Muscle layer of colon (tissue), 2 donors: ENCODE measurements around the gene MAP2K6.
"Not testable (repeated sequence)": the region's sequence is repeated elsewhere in the genome, so short reads cannot be mapped to it uniquely, and the experiment has no call there.

Experiments used
- H3K27ac ChIP-seq: one replicate; pipeline ENCODE4 v1.7.0; 2013; ENCODE audit warnings: low read depth, mild to moderate bottlenecking, low read length, moderate library complexity
- H3K27me3 ChIP-seq, 2 donors: one replicate each; pipeline ENCODE4 v1.7.0; 2013; ENCODE audit warnings: low read length in 2 of 2, mild to moderate bottlenecking in 2 of 2; ENCODE audit not compliant: insufficient read depth in 2 of 2, control insufficient read depth in 1 of 2
- H3K36me3 ChIP-seq: one replicate; pipeline ENCODE4 v1.7.0; 2013; ENCODE audit warnings: mild to moderate bottlenecking, low read length; ENCODE audit not compliant: insufficient read depth
- H3K4me1 ChIP-seq: one replicate; pipeline ENCODE4 v1.7.0; 2013; ENCODE audit warnings: mild to moderate bottlenecking, low read length; ENCODE audit not compliant: insufficient read depth
- H3K4me3 ChIP-seq, 2 donors: one replicate each; pipeline ENCODE4 v1.7.0; 2013; ENCODE audit warnings: low read length in 2 of 2, low read depth in 1 of 2, mild to moderate bottlenecking in 1 of 2, moderate library complexity in 1 of 2
- H3K9ac ChIP-seq: one replicate; pipeline ENCODE4 v1.7.0; 2013; ENCODE audit warnings: low read length
- H3K9me3 ChIP-seq: one replicate; pipeline ENCODE4 v1.7.0; 2013; ENCODE audit warnings: mild to moderate bottlenecking, low read length
- donor health status: abdominal sarcoma.
- donor health status: Adenocarcinoma of cecum.

Gene MAP2K6

GRCh38 chr17:69477903-69478266 is 63.4 kb downstream of the MAP2K6 start:
- H3K4me3 ChIP-seq: no peak overlapping the region
- H3K9me3 ChIP-seq: no peaks in the 10 kb centered on the region
- H3K27ac ChIP-seq: no peak overlapping the region
- H3K9ac ChIP-seq: no peak overlapping the region
- no peaks in the 10 kb centered on the region for H3K27me3 ChIP-seq
- H3K36me3 ChIP-seq: no peaks in the 10 kb centered on the region
- peaks cover 14% of the 10 kb centered on the region for H3K4me1 ChIP-seq

- Histone ChIP-seq H3K9ac (no peak overlapping the region), H3K36me3 (no peaks in the 10 kb centered on the region), H3K27me3 (no peaks in the 10 kb centered on the region), H3K4me1 (peaks cover 9% of the 10 kb centered on the region), H3K27ac (no peak overlapping the region), H3K4me3 (no peak overlapping the region), H3K9me3 (no peaks in the 10 kb centered on the region)
Observed at GRCh38 chr17:69478916-69479315, 64.4 kb downstream of the MAP2K6 start.

GRCh38 chr17:69479756-69480155 is 65.3 kb downstream of the MAP2K6 start:
- H3K36me3 ChIP-seq, H3K9me3 ChIP-seq, H3K9ac ChIP-seq, H3K4me1 ChIP-seq, H3K27me3 ChIP-seq, H3K4me3 ChIP-seq, H3K27ac ChIP-seq: not testable (repeated sequence)

GRCh38 chr17:69480245-69480644 is 65.7 kb downstream of the MAP2K6 start:
- no peaks in the 10 kb centered on the region for H3K36me3 ChIP-seq
- H3K9ac ChIP-seq: no peak overlapping the region
- no peaks in the 10 kb centered on the region for H3K9me3 ChIP-seq
- no peaks in the 10 kb centered on the region for H3K27me3 ChIP-seq
- no peaks in the 10 kb centered on the region for H3K4me1 ChIP-seq
- no peak overlapping the region for H3K4me3 ChIP-seq
- H3K27ac ChIP-seq: no peak overlapping the region

- Histone ChIP-seq H3K9me3 (no peaks in the 10 kb centered on the region), H3K27me3 (no peaks in the 10 kb centered on the region), H3K4me3 (no peak overlapping the region), H3K4me1 (peaks cover 8% of the 10 kb centered on the region), H3K36me3 (no peaks in the 10 kb centered on the region), H3K9ac (no peak overlapping the region), H3K27ac (no peak overlapping the region)
Observed at GRCh38 chr17:69485251-69485661, 70.8 kb downstream of the MAP2K6 start.

GRCh38 chr17:69485901-69486643 is 71.6 kb downstream of the MAP2K6 start:
- H3K27ac ChIP-seq: no peak overlapping the region
- no peak overlapping the region for H3K4me3 ChIP-seq

GRCh38 chr17:69486779-69487637 is 72.5 kb downstream of the MAP2K6 start:
- Histone ChIP-seq H3K4me3 (no peak overlapping the region), H3K9ac (no peak overlapping the region), H3K9me3 (no peaks in the 10 kb centered on the region), H3K27ac (no peak overlapping the region), H3K36me3 (no peaks in the 10 kb centered on the region), H3K4me1 (peaks cover 8% of the 10 kb centered on the region), H3K27me3 (no peaks in the 10 kb centered on the region)

More at GRCh38 chr17:69485901-69486643, 71.6 kb downstream of the MAP2K6 start:
- no peaks in the 10 kb centered on the region for H3K27me3 ChIP-seq
- H3K4me1 ChIP-seq: peaks cover 8% of the 10 kb centered on the region
- no peak overlapping the region for H3K9ac ChIP-seq
- H3K36me3 ChIP-seq: no peaks in the 10 kb centered on the region
- no peaks in the 10 kb centered on the region for H3K9me3 ChIP-seq

- no peak overlapping the region for H3K9ac ChIP-seq
- no peaks in the 10 kb centered on the region for H3K27me3 ChIP-seq
- H3K4me3 ChIP-seq: no peak overlapping the region
- no peaks in the 10 kb centered on the region for H3K9me3 ChIP-seq
- H3K27ac ChIP-seq: no peak overlapping the region
- peaks cover 13% of the 10 kb centered on the region for H3K4me1 ChIP-seq
- H3K36me3 ChIP-seq: no peaks in the 10 kb centered on the region
Observed at GRCh38 chr17:69489313-69489712, 74.8 kb downstream of the MAP2K6 start.

- H3K4me1 ChIP-seq: peaks cover 4% of the 10 kb centered on the region
- no peaks in the 10 kb centered on the region for H3K36me3 ChIP-seq
- H3K27me3 ChIP-seq: no peaks in the 10 kb centered on the region
- H3K9me3 ChIP-seq: no peaks in the 10 kb centered on the region
- H3K4me3 ChIP-seq: no peak overlapping the region
- no peak overlapping the region for H3K27ac ChIP-seq
- no peak overlapping the region for H3K9ac ChIP-seq
Observed at GRCh38 chr17:69492410-69493071, 78.0 kb downstream of the MAP2K6 start.

GRCh38 chr17:69495787-69496186 is 81.3 kb downstream of the MAP2K6 start:
- no peaks in the 10 kb centered on the region for H3K27me3 ChIP-seq
- H3K4me1 ChIP-seq: peaks cover 13% of the 10 kb centered on the region
- no peaks in the 10 kb centered on the region for H3K36me3 ChIP-seq
- H3K27ac ChIP-seq: no peak overlapping the region
- no peaks in the 10 kb centered on the region for H3K9me3 ChIP-seq
- H3K9ac ChIP-seq: no peak overlapping the region
- no peak overlapping the region for H3K4me3 ChIP-seq

GRCh38 chr17:69497161-69497560 is 82.7 kb downstream of the MAP2K6 start:
- peaks cover 27% of the 10 kb centered on the region for H3K4me1 ChIP-seq
- H3K9ac ChIP-seq: no peak overlapping the region
- no peaks in the 10 kb centered on the region for H3K9me3 ChIP-seq
- H3K27ac ChIP-seq: no peak overlapping the region
- H3K4me3 ChIP-seq: no peak overlapping the region
- H3K27me3 ChIP-seq: no peaks in the 10 kb centered on the region
- no peaks in the 10 kb centered on the region for H3K36me3 ChIP-seq
